HCT116 (cell line): ENCODE data around the gene CD3E. TPM values are rescaled to one million over a fixed set of nuclear protein-coding genes. Genes with fewer than 3 reads are reported as not detected.
A peak's percentile ranks its signal among the peaks of the same experiment; 100 is the strongest.

ENCODE experiments used
- ATAC-seq: fragments of 200-7000 bp; cut with Tn5 transposase; 2 replicates; pipeline ENCODE4 v1.9.1; 2020; ENCODE audit warnings: mild to moderate bottlenecking, moderate library complexity
- Bru-seq: library from RNA; stranded (reverse); fragments of 400-500 nt; gene quantifications from one replicate; lab custom pipeline; 2021; lab: Mats Ljungman, UMichigan
- BruChase-seq, 2 experiments: library from RNA; stranded (reverse); fragments of 400-500 nt; gene quantifications; one replicate each; lab custom pipeline; 2021; lab: Mats Ljungman, UMichigan
- BruUV-seq: library from RNA; stranded (reverse); fragments of 400-500 nt; replicated peaks from 2 replicates; lab custom pipeline; 2021; lab: Mats Ljungman, UMichigan
- CTCF ChIA-PET: fragments of 300-600 bp; sonication (Branson Sonifier 250); formaldehyde crosslinking; loops from one replicate; lab custom pipeline; 2021; ENCODE audit warnings: antibody characterized with exemption; lab: Charles Lee
- POLR2A ChIA-PET: fragments of 300-600, 350-600 bp; sonication (Branson Sonifier 250); formaldehyde crosslinking; loops from one replicate; lab custom pipeline; 2021; ENCODE audit warnings: antibody characterized with exemption; lab: Charles Lee
- RAD21 ChIA-PET, 2 experiments: fragments of 300-600 bp; sonication (Branson Sonifier 250); formaldehyde crosslinking; loops; one replicate each; lab custom pipeline; 2023; ENCODE audit warnings: low total read pairs in 2 of 2; ENCODE audit not compliant: uncharacterized antibody in 2 of 2, unreplicated experiment in 2 of 2, low non-redundant PET in 1 of 2; lab: Charles Lee
- DNase-seq: peaks from one replicate; pipeline ENCODE4 v3.0.0-alpha.2; 2010; ENCODE audit warnings: low read depth, low spot score
- H2AFZ ChIP-seq: fragments of 200-600 bp; shearing (Covaris generic), sonication (generic); 2 replicates; pipeline ENCODE4 v1.6.1; 2017; ENCODE audit warnings: low read depth, mixed run types, mixed read lengths, antibody characterized with exemption, low read length; ENCODE audit not compliant: poor library complexity, severe bottlenecking
- H3K27ac ChIP-seq: 2 replicates; pipeline ENCODE4 v1.5.1; 2012; ENCODE audit warnings: low read depth, low read length
- H3K27me3 ChIP-seq: fragments of 200-600 bp; sonication (generic); 2 replicates; pipeline ENCODE4 v1.6.1; 2016; ENCODE audit warnings: mixed run types, low read length, mixed read lengths; ENCODE audit not compliant: insufficient read depth
- H3K36me3 ChIP-seq, 2 experiments: fragments of 200-500 bp in 1 of 2; fragments of 200-600 bp in 1 of 2; sonication (Bioruptor generic) in 1 of 2; sonication (generic) in 1 of 2; 2 replicates each; pipeline versions ENCODE4 v1.5.1 to v1.6.1; 2014 to 2016; ENCODE audit warnings: low read length in 2 of 2, inconsistent platforms in 1 of 2, mixed read lengths in 1 of 2, mixed run types in 1 of 2; ENCODE audit not compliant: insufficient read depth in 2 of 2, control insufficient read depth in 1 of 2
- H3K4me1 ChIP-seq, 2 experiments: fragments of 200-600 bp in 1 of 2; sonication (generic) in 1 of 2; 2 replicates each; pipeline versions ENCODE4 v1.5.1 to v1.6.1; 2012 to 2017; ENCODE audit warnings: low read length in 2 of 2, inconsistent platforms in 1 of 2, mild to moderate bottlenecking in 1 of 2, mixed read lengths in 1 of 2, mixed run types in 1 of 2, moderate library complexity in 1 of 2; ENCODE audit not compliant: insufficient read depth in 2 of 2, control insufficient read depth in 1 of 2
- H3K4me2 ChIP-seq: fragments of 200-600 bp; sonication (generic); 2 replicates; pipeline ENCODE4 v1.6.1; 2017; ENCODE audit warnings: mixed run types, low read length, mixed read lengths
- H3K4me3 ChIP-seq, 2 experiments: fragments of 200-600 bp in 1 of 2; sonication (generic) in 1 of 2; replicated peaks in 1 of 2; 2 replicates each; pipeline ENCODE4 v1.5.1; 2011 to 2016; ENCODE audit warnings: low read length in 2 of 2, control low read depth in 1 of 2, low read depth in 1 of 2, mild to moderate bottlenecking in 1 of 2, mixed read lengths in 1 of 2, mixed run types in 1 of 2
- H3K79me2 ChIP-seq: fragments of 200-600 bp; sonication (generic); 2 replicates; pipeline ENCODE4 v1.6.1; 2017; ENCODE audit warnings: mild to moderate bottlenecking, mixed run types, low read length, moderate library complexity, mixed read lengths; ENCODE audit not compliant: insufficient read depth
- H3K9ac ChIP-seq: fragments of 200-600 bp; sonication (generic); 2 replicates; pipeline ENCODE4 v1.6.1; 2016; ENCODE audit warnings: low read length, mixed read lengths
- H3K9me2 ChIP-seq: fragments of 200-600 bp; sonication (generic), shearing (Covaris generic); 2 replicates; pipeline ENCODE4 v1.6.1; 2017; ENCODE audit warnings: mixed run types, mild to moderate bottlenecking, moderate library complexity; ENCODE audit not compliant: insufficient read depth
- H3K9me3 ChIP-seq, 2 experiments: fragments of 200-500 bp in 1 of 2; fragments of 200-600 bp in 1 of 2; sonication (Bioruptor generic) in 1 of 2; sonication (generic) in 1 of 2; 2 replicates each; pipeline ENCODE4 v1.6.1; 2014 to 2017; ENCODE audit warnings: low read length in 2 of 2, mixed read lengths in 2 of 2, inconsistent platforms in 1 of 2, low read depth in 1 of 2, mild to moderate bottlenecking in 1 of 2, mixed run types in 1 of 2, moderate library complexity in 1 of 2; ENCODE audit not compliant: control insufficient read depth in 1 of 2, insufficient read depth in 1 of 2
- H4K20me1 ChIP-seq: fragments of 200-600 bp; sonication (generic), shearing (Covaris generic); 2 replicates; pipeline ENCODE4 v1.6.1; 2017; ENCODE audit warnings: mixed run types, mild to moderate bottlenecking, moderate library complexity; ENCODE audit not compliant: insufficient read depth
- CBX3 ChIP-seq: IDR thresholded peaks from 2 replicates; pipeline ENCODE4 v1.6.1; 2012; ENCODE audit warnings: low read depth
- CEBPB ChIP-seq: IDR thresholded peaks from 2 replicates; pipeline ENCODE4 v1.6.1; 2012; ENCODE audit warnings: low read depth
- ELF1 ChIP-seq: IDR thresholded peaks from 2 replicates; pipeline ENCODE4 v1.6.1; 2012; ENCODE audit warnings: low read depth, borderline replicate concordance
- FOSL1 ChIP-seq: IDR thresholded peaks from 2 replicates; pipeline ENCODE4 v1.6.1; 2012; ENCODE audit warnings: low read depth
- JUND ChIP-seq: IDR thresholded peaks from 2 replicates; pipeline ENCODE4 v1.6.1; 2012
- RAD21 ChIP-seq: IDR thresholded peaks from 2 replicates; pipeline ENCODE4 v1.6.1; 2012; ENCODE audit warnings: low read depth, mild to moderate bottlenecking
- TCF7L2 ChIP-seq: IDR thresholded peaks from 2 replicates; pipeline ENCODE4 v1.7.0; 2011; ENCODE audit warnings: borderline replicate concordance, inconsistent platforms; ENCODE audit not compliant: insufficient read depth, insufficient read length; ENCODE audit errors: extremely low read depth
- ZNF274 ChIP-seq: fragments of 200-500 bp; sonication (Bioruptor generic); IDR thresholded peaks from 2 replicates; pipeline ENCODE4 v1.6.1; 2014; ENCODE audit warnings: mild to moderate bottlenecking, low read depth, low read length, inconsistent platforms
- intact Hi-C: fragments of 100-400 bp; cut with micrococcal nuclease; formaldehyde crosslinking; loops from 2 replicates; pipeline ENCODE4 v1.10.0; 2022
- long read RNA-seq: library from polyadenylated mRNA; unstranded; transcript quantifications from one replicate; pipeline ENCODE4 v2.0.0, GENCODE V29; 2021; ENCODE audit not compliant: unreplicated experiment
- polyA plus RNA-seq: library from polyadenylated mRNA; unstranded; fragments of >200 nt; gene quantifications from 2 replicates; pipeline ENCODE4 v1.2.1, GENCODE V29; 2012; ENCODE audit warnings: missing spikeins
- total RNA-seq: library from RNA; stranded (reverse); gene quantifications from one replicate; pipeline ENCODE4 v1.2.1, GENCODE V29; 2021; ENCODE audit not compliant: unreplicated experiment
- TF ChIP-seq, protein P1 (sequence below), 3 experiments: fragments of 200-600 bp in 1 of 3; sonication (generic) in 1 of 3; IDR thresholded peaks in 2 of 3; conservative IDR thresholded peaks in 1 of 3; 2 replicates each; pipeline ENCODE4 v1.5.1; 2012 to 2017; ENCODE audit warnings: low read depth in 2 of 3, low read length in 2 of 3, antibody characterized with exemption in 1 of 3, borderline replicate concordance in 1 of 3, control low read depth in 1 of 3, mild to moderate bottlenecking in 1 of 3, mixed read lengths in 1 of 3, mixed run types in 1 of 3, moderate library complexity in 1 of 3; ENCODE audit not compliant: insufficient read depth in 1 of 3

Gene CD3E
- total RNA-seq (0.79 TPM), Bru-seq, nascent RNA (not detected), BruChase-seq, experiment 1, labeled RNA remaining after a 6-hour chase (not detected), BruChase-seq, experiment 2, labeled RNA remaining after a 2-hour chase (percentile 7 among the genes with signal in this experiment)
- not detected in 2 replicates for polyA plus RNA-seq
- long read RNA-seq, result 0 reads

DNA sequence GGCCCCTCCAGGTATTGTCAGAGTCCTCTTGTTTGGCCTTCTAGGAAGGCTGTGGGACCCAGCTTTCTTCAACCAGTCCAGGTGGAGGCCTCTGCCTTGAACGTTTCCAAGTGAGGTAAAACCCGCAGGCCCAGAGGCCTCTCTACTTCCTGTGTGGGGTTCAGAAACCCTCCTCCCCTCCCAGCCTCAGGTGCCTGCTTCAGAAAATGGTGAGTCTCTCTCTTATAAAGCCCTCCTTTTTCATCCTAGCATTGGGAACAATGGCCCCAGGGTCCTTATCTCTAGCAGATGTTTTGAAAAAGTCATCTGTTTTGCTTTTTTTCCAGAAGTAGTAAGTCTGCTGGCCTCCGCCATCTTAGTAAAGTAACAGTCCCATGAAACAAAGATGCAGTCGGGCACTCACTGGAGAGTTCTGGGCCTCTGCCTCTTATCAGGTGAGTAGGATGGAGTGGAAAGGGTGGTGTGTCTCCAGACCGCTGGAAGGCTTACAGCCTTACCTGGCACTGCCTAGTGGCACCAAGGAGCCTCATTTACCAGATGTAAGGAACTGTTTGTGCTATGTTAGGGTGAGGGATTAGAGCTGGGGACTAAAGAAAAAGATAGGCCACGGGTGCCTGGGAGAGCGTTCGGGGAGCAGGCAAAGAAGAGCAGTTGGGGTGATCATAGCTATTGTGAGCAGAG is at the start of gene CD3E:
CD3E (plus strand) TSS at position 163 of the 681 bp plus-strand sequence; CDS start at position 386, 223 bp downstream.
- Histone ChIP-seq H4K20me1 (no peaks in the 10 kb centered on the region), H3K27ac (no peak within 1 kb of the TSS), H3K4me3 (no peak within 1 kb of the TSS), H3K9ac (no peak within 1 kb of the TSS), H3K36me3 (no peaks in the 10 kb centered on the region), H2AFZ (no peak within 1 kb of the TSS), H3K9me3 (no peaks in the 10 kb centered on the region), H3K4me2 (no peak within 1 kb of the TSS), H3K4me1 (no peaks in the 10 kb centered on the region), H3K9me2 (no peaks in the 10 kb centered on the region), H3K79me2 (no peaks in the 10 kb centered on the region), H3K27me3 (peaks cover 17% of the 10 kb centered on the region; the same call in 1 of the 2 replicates)
- CTCF ChIA-PET, result interaction anchor here (2.2 kb wide), 1 partner anchor 9 kb away, joined by 6 read pairs; no protein-coding TSS in a partner anchor
- POLR2A ChIA-PET, result no interaction called here
- RAD21 ChIA-PET, result no interaction called here
- no peak for ATAC-seq
- no peak for TF ChIP-seq FOSL1
- no TSS peak for BruUV-seq
- intact Hi-C loops, result no loop called here
- no peak for DNase-seq

DNA sequence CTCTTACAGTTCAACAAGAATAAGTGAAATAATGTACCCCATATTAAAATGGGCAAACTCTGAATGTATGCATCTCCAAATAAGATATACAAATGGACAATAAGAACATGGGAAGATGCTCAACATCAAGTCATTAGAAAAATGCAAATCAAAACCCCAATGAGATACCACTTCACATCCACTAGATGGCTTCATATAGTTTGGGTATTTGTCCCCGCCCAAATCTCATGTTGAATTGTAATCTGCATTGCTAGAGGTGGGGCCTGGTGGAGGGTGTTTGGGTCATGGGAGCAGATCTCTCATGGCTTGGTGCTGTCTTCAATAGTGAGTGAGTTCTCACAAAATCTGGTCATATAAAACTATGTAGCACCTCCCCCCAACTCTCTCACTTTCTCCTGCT is 46.1 kb upstream of the CD3E start:
- Histone ChIP-seq H3K27me3 (no peaks in the 10 kb centered on the region), H3K9ac (no peak overlapping the region), H3K79me2 (no peaks in the 10 kb centered on the region), H2AFZ (no peak overlapping the region), H3K9me3 (no peaks in the 10 kb centered on the region), H4K20me1 (no peaks in the 10 kb centered on the region), H3K9me2 (no peaks in the 10 kb centered on the region), H3K36me3 (peaks cover 0 to 2% of the 10 kb centered on the region in 2 experiments; a peak in 1 of 4 replicates), H3K27ac (no peak overlapping the region), H3K4me2 (no peak overlapping the region), H3K4me3 (no peak overlapping the region), H3K4me1 (peaks cover 8% of the 10 kb centered on the region in 2 experiments; a peak in 3 of 4 replicates)
- intact Hi-C loops, result no loop called here
- ATAC-seq, result peak; percentile 80
- DNase-seq, result no peak
- ChIA-PET RAD21 (no interaction called here), POLR2A (no interaction called here), CTCF (no interaction called here)
- TF ChIP-seq JUND (no peak), RAD21 (peak; percentile 41; the same call in 1 of the 2 replicates), CEBPB (no peak), ZNF274 (no peak), CBX3 (peak; percentile 67; the same call in 1 of the 2 replicates), ELF1 (no peak), FOSL1 (0 out of 2 replicates have a peak, but pooled peaks have one; percentile 14), TCF7L2 (no peak)
- TF ChIP-seq, protein P1, sequence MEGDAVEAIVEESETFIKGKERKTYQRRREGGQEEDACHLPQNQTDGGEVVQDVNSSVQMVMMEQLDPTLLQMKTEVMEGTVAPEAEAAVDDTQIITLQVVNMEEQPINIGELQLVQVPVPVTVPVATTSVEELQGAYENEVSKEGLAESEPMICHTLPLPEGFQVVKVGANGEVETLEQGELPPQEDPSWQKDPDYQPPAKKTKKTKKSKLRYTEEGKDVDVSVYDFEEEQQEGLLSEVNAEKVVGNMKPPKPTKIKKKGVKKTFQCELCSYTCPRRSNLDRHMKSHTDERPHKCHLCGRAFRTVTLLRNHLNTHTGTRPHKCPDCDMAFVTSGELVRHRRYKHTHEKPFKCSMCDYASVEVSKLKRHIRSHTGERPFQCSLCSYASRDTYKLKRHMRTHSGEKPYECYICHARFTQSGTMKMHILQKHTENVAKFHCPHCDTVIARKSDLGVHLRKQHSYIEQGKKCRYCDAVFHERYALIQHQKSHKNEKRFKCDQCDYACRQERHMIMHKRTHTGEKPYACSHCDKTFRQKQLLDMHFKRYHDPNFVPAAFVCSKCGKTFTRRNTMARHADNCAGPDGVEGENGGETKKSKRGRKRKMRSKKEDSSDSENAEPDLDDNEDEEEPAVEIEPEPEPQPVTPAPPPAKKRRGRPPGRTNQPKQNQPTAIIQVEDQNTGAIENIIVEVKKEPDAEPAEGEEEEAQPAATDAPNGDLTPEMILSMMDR (IDR thresholded peaks at IDR 0.05 in 2 of 3, conservative IDR thresholded peaks at IDR 0.05 in 1 of 3; ENCODE audit: borderline replicate concordance in 1 of 3, insufficient read depth in 1 of 3, low read depth in 2 of 3, low read length in 2 of 3), result peak; percentile 19 to 60 (median 41); a peak in 4 of 6 replicates
- no TSS peak for BruUV-seq
